Peyer's patch (tissue), 4 donors: ENCODE results near the gene ANKMY2. TPM values are rescaled to one million over a fixed set of nuclear protein-coding genes. Genes with fewer than 3 reads are reported as not detected.

Experiments
- DNase-seq, 3 donors: peaks; one replicate each; pipeline ENCODE4 v3.0.0-alpha.2; 2017 to 2019
- H3K27ac ChIP-seq, 4 donors: fragments of 200-600 bp; sonication (generic); one replicate each; pipeline ENCODE4 v1.5.1; 2016 to 2019
- H3K27me3 ChIP-seq, 2 donors: fragments of 200-600 bp; sonication (generic); one replicate each; pipeline ENCODE4 v1.5.1; 2019
- H3K36me3 ChIP-seq, 3 donors: fragments of 200-600 bp; sonication (generic); one replicate each; pipeline ENCODE4 v1.5.1; 2016 to 2019
- H3K4me1 ChIP-seq, 4 donors: fragments of 200-600 bp; sonication (generic); one replicate each; pipeline ENCODE4 v1.5.1; 2016 to 2019
- H3K4me3 ChIP-seq, 4 donors: fragments of 200-600 bp; sonication (generic); 1 replicate in 3 of 4; 2 replicates in 1 of 4; pipeline ENCODE4 v1.5.1; 2016 to 2019; ENCODE audit warnings: mild to moderate bottlenecking in 1 of 4
- H3K9me3 ChIP-seq, 4 donors: fragments of 200-600 bp; sonication (generic); one replicate each; pipeline ENCODE4 v1.5.1; 2016 to 2019; ENCODE audit warnings: mild to moderate bottlenecking in 1 of 4
- CTCF ChIP-seq, 6 experiments: fragments of 450-650 bp in 4 of 6; fragments of 200-600 bp in 2 of 6; sonication (generic) in 1 of 6; IDR thresholded peaks; one replicate each; pipeline ENCODE4 v1.5.1; 2017 to 2019; ENCODE audit warnings: antibody characterized with exemption in 6 of 6, mild to moderate bottlenecking in 3 of 6, moderate library complexity in 1 of 6
- POLR2A ChIP-seq, 2 donors: fragments of 450-650 bp; IDR thresholded peaks; one replicate each; pipeline ENCODE4 v1.5.1; 2017; ENCODE audit warnings: antibody characterized with exemption in 2 of 2, mild to moderate bottlenecking in 2 of 2, moderate library complexity in 2 of 2
- total RNA-seq, 4 donors: library from RNA; depleted of rRNA; stranded (reverse); fragments of >200 nt; gene quantifications; one replicate each; pipeline ENCODE4 v1.1.0, GENCODE V29; 2016

The ANKMY2 gene
- total RNA-seq, 4 donors from 2014 or later, result 19.3 to 21.5 (median 20.5) TPM

- H3K27ac ChIP-seq, result no peak overlapping the region
- no peak for TF ChIP-seq CTCF (IDR thresholded peaks at IDR 0.05)
- no peak for TF ChIP-seq POLR2A (IDR thresholded peaks at IDR 0.05)
- DNase-seq, result peak in 1 of 3 donors; percentile 20
- no peaks in the 10 kb centered on the region for H3K27me3 ChIP-seq
- H3K4me3 ChIP-seq, result no peak overlapping the region
- H3K36me3 ChIP-seq, result no peaks in the 10 kb centered on the region
- no peaks in the 10 kb centered on the region for H3K9me3 ChIP-seq
- H3K4me1 ChIP-seq, result peaks cover 0 to 3% (median 0%) of the 10 kb centered on the region in 4 donors
Observed at GRCh38 chr7:16563281-16564022, 82.1 kb downstream of the ANKMY2 start.

DNA sequence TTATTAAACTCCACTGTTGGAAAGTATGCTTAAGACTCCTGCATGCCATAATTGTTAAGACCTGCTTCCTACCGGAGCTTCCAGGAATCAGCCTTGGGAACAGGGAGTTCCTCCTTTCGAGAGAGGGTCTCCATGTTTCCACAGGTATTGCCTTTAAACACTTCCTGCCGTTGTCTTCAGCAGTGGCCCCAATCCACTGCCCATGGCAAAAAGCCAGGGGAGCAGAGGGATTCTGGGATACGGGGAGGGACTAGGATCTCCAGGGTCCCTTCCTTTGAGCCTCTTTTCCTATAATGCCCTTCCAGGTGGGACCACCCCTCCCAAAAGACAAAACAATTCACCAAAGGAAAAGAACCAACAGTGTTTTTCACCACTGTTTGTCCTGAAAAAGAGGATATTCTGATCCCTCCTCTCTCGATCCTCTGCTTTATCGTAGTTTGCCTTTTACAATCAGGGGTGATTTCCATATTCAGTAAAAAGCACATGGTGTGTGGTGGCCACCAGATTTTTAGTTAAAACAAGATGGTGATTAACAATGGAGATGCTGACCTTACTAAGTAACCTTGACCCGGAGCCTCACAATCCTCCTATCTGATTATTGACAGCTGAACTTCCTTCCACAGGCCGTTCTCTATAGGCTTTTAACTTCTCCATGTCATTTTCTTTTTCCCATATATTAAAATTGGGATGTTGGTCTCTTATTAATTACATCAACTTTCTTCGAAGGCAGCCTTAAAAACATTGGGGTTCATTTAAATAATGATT, 82.9 kb downstream of the ANKMY2 start:
- Histone ChIP-seq H3K27ac (no peak overlapping the region), H3K27me3 (no peaks in the 10 kb centered on the region), H3K9me3 (no peaks in the 10 kb centered on the region), H3K4me3 (no peak overlapping the region), H3K36me3 (no peaks in the 10 kb centered on the region), H3K4me1 (peaks cover 0 to 3% (median 0%) of the 10 kb centered on the region in 4 donors)
- no peak for DNase-seq
- TF ChIP-seq POLR2A (IDR thresholded peaks at IDR 0.05) (no peak), CTCF (IDR thresholded peaks at IDR 0.05) (no peak)

GRCh38 chr7:16561943-16562342, 83.6 kb downstream of the ANKMY2 start:
- no peaks in the 10 kb centered on the region for H3K36me3 ChIP-seq
- TF ChIP-seq POLR2A (IDR thresholded peaks at IDR 0.05) (no peak), CTCF (IDR thresholded peaks at IDR 0.05) (no peak)
- no peak for DNase-seq

DNA sequence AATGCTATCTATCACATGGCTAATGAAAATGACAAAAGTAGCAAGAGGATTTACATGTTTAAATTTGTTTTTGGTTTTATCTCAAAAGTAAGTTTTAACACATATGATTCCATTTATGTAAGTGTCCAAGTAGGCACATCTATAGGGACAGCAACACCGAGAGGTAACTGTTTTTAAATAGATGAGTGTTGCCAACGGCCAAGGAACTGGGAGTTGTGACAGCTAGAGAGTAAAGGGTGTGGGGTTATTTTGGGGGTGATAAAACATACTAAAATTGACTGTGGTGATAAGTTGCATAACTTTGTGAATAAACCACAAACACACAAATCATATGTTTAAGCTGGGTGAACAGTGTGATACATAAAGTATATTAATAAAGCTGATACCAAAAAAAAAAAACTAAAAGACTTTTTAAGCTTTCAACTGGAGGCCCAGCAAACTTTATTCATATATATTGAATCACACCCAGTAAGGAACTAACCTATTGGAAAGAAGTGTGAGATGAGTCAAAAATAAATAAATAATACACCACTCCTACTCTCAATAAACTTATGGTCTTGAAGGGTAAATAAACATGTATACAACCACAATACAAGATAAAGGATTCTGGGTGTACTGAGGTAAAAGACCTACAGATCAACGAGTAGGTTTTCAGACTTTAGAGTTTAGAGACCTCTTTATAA, 85.9 kb downstream of the ANKMY2 start:
- Histone ChIP-seq H3K4me1 (peaks cover 0 to 3% (median 0%) of the 10 kb centered on the region in 4 donors), H3K36me3 (no peaks in the 10 kb centered on the region), H3K27ac (no peak overlapping the region), H3K9me3 (no peaks in the 10 kb centered on the region), H3K27me3 (no peaks in the 10 kb centered on the region), H3K4me3 (no peak overlapping the region)
- DNase-seq, result no peak
- TF ChIP-seq POLR2A (IDR thresholded peaks at IDR 0.05) (no peak), CTCF (IDR thresholded peaks at IDR 0.05) (no peak)

More at GRCh38 chr7:16561943-16562342, 83.6 kb downstream of the ANKMY2 start:
- Histone ChIP-seq H3K4me1 (peaks cover 0 to 3% (median 0%) of the 10 kb centered on the region in 4 donors), H3K27me3 (no peaks in the 10 kb centered on the region), H3K9me3 (no peaks in the 10 kb centered on the region), H3K27ac (no peak overlapping the region), H3K4me3 (no peak overlapping the region)

DNA sequence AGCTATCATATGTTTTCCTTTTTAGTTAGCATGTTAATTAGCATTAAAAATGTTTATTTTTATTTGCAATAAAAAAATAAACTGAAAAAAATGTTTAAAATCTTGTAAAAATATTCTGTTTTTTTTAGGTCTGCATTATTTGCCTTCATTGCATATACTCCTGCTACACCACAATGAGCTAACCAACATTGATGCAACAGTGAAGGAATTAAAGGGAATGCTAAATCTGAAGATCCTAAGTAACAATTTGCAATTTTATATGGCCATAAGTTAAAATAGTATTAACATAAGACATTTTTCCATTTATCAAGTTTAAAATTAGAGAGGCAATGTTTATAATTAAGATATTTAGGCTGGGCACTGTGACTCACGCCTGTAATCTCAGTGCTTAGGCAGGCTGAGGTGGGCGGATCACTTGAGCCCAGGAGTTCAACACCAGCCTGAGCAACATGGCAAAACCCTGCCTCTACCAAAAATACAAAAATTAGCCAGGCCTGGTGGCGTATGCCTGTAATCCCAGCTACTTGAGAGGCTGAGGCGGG, 86.7 kb downstream of the ANKMY2 start:
- H3K9me3 ChIP-seq, result no peaks in the 10 kb centered on the region
- H3K4me1 ChIP-seq, result peaks cover 0 to 3% (median 0%) of the 10 kb centered on the region in 4 donors
- H3K27ac ChIP-seq, result no peak overlapping the region
- TF ChIP-seq POLR2A (IDR thresholded peaks at IDR 0.05), result no peak
- TF ChIP-seq CTCF (IDR thresholded peaks at IDR 0.05), result no peak
- H3K27me3 ChIP-seq, result no peaks in the 10 kb centered on the region
- no peak for DNase-seq
- H3K4me3 ChIP-seq, result no peak overlapping the region
- no peaks in the 10 kb centered on the region for H3K36me3 ChIP-seq
